K562 (cell line): ENCODE measurements around the gene XPO4.
"Not testable (repeated sequence)": the region's sequence is repeated elsewhere in the genome, so short reads cannot be mapped to it uniquely, and the experiment has no call there.

ENCODE experiments used
- HCFC1 ChIP-seq: IDR thresholded peaks from 2 replicates; pipeline ENCODE4 v1.6.1; 2012; ENCODE audit warnings: low read depth, low read length, improper control_type of control experiment
- POLR2A ChIP-seq: fragments of 450-650 bp; conservative IDR thresholded peaks from 2 replicates; pipeline ENCODE4 v1.6.1; 2016
- TEAD4 ChIP-seq, 2 experiments: sonication (generic) in 1 of 2; formaldehyde crosslinking in 1 of 2; IDR thresholded peaks; 2 replicates each; pipeline versions ENCODE4 v1.6.1 to v1.8.0; 2012 to 2022; ENCODE audit warnings: borderline replicate concordance in 1 of 2, inconsistent platforms in 1 of 2, low read length in 1 of 2, mild to moderate bottlenecking in 1 of 2, missing genetic modification reagents in 1 of 2
- TRIM28 ChIP-seq: fragments of 450-650 bp; IDR thresholded peaks from 2 replicates; pipeline ENCODE4 v1.6.1; 2017
- ZC3H11A ChIP-seq: IDR thresholded peaks from 2 replicates; pipeline ENCODE4 v1.6.1; 2012; ENCODE audit warnings: low read depth, low read length, improper control_type of control experiment
- ZNF253 ChIP-seq: fragments of 250-450 bp; sonication (Bioruptor Pico); conservative IDR thresholded peaks from 2 replicates; pipeline ENCODE4 v1.6.1; 2021; ENCODE audit warnings: mild to moderate bottlenecking
- TF ChIP-seq, protein P1 (sequence below): sonication (generic); formaldehyde crosslinking; IDR thresholded peaks from 2 replicates; pipeline ENCODE4 v1.9.0; 2022; ENCODE audit warnings: mild to moderate bottlenecking, missing genetic modification reagents
- TF ChIP-seq, protein P2 (sequence below), 3 experiments: IDR thresholded peaks in 2 of 3; conservative IDR thresholded peaks in 1 of 3; 2 replicates each; pipeline ENCODE4 v1.5.1; 2011 to 2012; ENCODE audit warnings: low read length in 3 of 3, mild to moderate bottlenecking in 3 of 3, control low read depth in 2 of 3, improper control_type of control experiment in 1 of 3, inconsistent platforms in 1 of 3, low read depth in 1 of 3, mixed read lengths in 1 of 3, moderate library complexity in 1 of 3; ENCODE audit not compliant: insufficient read depth in 2 of 3

DNA sequence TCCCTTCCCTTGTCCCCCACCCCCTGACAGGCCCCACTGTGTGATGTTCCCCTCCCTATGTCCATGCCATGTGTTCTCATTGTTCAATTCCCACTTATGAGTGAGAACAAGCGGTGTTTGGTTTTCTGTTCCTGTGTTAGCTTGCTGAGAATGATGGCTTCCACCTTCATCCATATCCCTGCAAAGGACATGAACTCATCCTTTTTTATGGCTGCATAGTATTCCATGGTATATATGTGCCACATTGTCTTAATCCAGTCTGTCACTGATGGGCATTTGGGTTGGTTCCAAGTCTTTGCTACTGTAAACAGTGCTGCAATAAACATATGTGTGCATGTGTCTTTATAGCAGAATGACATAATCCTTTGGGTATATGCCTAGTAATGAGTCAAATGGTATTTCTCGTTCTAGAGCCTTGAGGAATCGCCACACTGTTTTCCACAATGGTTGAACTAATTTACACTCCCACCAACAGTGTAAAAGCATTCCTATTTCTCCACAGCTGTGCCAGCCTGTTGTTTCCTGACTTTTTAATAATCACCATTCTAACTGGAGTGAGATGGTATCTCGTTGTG, 158.6 kb downstream of the XPO4 start:
- TF ChIP-seq, protein P1, sequence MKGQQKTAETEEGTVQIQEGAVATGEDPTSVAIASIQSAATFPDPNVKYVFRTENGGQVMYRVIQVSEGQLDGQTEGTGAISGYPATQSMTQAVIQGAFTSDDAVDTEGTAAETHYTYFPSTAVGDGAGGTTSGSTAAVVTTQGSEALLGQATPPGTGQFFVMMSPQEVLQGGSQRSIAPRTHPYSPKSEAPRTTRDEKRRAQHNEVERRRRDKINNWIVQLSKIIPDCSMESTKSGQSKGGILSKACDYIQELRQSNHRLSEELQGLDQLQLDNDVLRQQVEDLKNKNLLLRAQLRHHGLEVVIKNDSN: not testable (repeated sequence)
- not testable (repeated sequence) for TF ChIP-seq TEAD4 (IDR thresholded peaks at IDR 0.05; ENCODE audit: low read length); TEAD4 (CRISPR knock-in tag; IDR thresholded peaks at IDR 0.05; ENCODE audit: borderline replicate concordance); TRIM28; HCFC1; ZNF253 (CRISPR knock-in tag); POLR2A; ZC3H11A
- TF ChIP-seq, protein P2, sequence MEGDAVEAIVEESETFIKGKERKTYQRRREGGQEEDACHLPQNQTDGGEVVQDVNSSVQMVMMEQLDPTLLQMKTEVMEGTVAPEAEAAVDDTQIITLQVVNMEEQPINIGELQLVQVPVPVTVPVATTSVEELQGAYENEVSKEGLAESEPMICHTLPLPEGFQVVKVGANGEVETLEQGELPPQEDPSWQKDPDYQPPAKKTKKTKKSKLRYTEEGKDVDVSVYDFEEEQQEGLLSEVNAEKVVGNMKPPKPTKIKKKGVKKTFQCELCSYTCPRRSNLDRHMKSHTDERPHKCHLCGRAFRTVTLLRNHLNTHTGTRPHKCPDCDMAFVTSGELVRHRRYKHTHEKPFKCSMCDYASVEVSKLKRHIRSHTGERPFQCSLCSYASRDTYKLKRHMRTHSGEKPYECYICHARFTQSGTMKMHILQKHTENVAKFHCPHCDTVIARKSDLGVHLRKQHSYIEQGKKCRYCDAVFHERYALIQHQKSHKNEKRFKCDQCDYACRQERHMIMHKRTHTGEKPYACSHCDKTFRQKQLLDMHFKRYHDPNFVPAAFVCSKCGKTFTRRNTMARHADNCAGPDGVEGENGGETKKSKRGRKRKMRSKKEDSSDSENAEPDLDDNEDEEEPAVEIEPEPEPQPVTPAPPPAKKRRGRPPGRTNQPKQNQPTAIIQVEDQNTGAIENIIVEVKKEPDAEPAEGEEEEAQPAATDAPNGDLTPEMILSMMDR (IDR thresholded peaks at IDR 0.05 in 2 of 3, conservative IDR thresholded peaks at IDR 0.05 in 1 of 3; ENCODE audit: insufficient read depth in 2 of 3, low read depth in 1 of 3, low read length in 3 of 3): not testable (repeated sequence)
